Measurements from ENCODE around the gene HAP1.

The HAP1 gene

GRCh38 chr17:41734139-41734948 is at the start of gene HAP1 (continued):
- TF ChIP-seq, protein P1, sequence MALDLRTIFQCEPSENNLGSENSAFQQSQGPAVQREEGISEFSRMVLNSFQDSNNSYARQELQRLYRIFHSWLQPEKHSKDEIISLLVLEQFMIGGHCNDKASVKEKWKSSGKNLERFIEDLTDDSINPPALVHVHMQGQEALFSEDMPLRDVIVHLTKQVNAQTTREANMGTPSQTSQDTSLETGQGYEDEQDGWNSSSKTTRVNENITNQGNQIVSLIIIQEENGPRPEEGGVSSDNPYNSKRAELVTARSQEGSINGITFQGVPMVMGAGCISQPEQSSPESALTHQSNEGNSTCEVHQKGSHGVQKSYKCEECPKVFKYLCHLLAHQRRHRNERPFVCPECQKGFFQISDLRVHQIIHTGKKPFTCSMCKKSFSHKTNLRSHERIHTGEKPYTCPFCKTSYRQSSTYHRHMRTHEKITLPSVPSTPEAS (tag by site-specific recombination; IDR thresholded peaks at IDR 0.05): no peak
- TF ChIP-seq ZNF157 (tag by site-specific recombination; IDR thresholded peaks at IDR 0.05) (no peak), KLF16 (tag by site-specific recombination; IDR thresholded peaks at IDR 0.05) (peak; percentile 74), ZNF677 (tag by site-specific recombination; IDR thresholded peaks at IDR 0.05) (no peak), PRDM10 (tag by site-specific recombination; IDR thresholded peaks at IDR 0.05) (peak; percentile 100), ZNF2 (tag by site-specific recombination; IDR thresholded peaks at IDR 0.05) (peak; percentile 81), BCL11B (tag by site-specific recombination; IDR thresholded peaks at IDR 0.05; ENCODE audit: low read depth) (no peak), ZNF416 (tag by site-specific recombination; IDR thresholded peaks at IDR 0.05) (no peak), IKZF3 (tag by site-specific recombination; IDR thresholded peaks at IDR 0.05) (peak; percentile 18; the same call in 1 of the 2 replicates), ZNF18 (tag by site-specific recombination; IDR thresholded peaks at IDR 0.05) (no peak), ZFP37 (tag by site-specific recombination; IDR thresholded peaks at IDR 0.05) (peak; percentile 71), ZNF184 (tag by site-specific recombination; IDR thresholded peaks at IDR 0.05) (no peak), ZSCAN30 (tag by site-specific recombination; IDR thresholded peaks at IDR 0.05) (0 out of 2 replicates have a peak, but pooled peaks have one; percentile 9), ZNF394 (tag by site-specific recombination; IDR thresholded peaks at IDR 0.05; ENCODE audit: borderline replicate concordance) (peak; percentile 47), ZNF600 (tag by site-specific recombination; IDR thresholded peaks at IDR 0.05) (peak; percentile 65; the same call in 1 of the 2 replicates), ZFHX2 (tag by site-specific recombination; conservative IDR thresholded peaks at IDR 0.05) (no peak), SP3 (tag by site-specific recombination; IDR thresholded peaks at IDR 0.05) (peak; percentile 35), ZNF121 (tag by site-specific recombination; IDR thresholded peaks at IDR 0.05) (peak; percentile 92), ZBTB10 (tag by site-specific recombination; IDR thresholded peaks at IDR 0.05) (peak; percentile 25; the same call in 1 of the 2 replicates), ZNF791 (tag by site-specific recombination; IDR thresholded peaks at IDR 0.05) (no peak), ZNF335 (tag by site-specific recombination; conservative IDR thresholded peaks at IDR 0.05) (peak; percentile 85), PATZ1 (tag by site-specific recombination; IDR thresholded peaks at IDR 0.05) (peak; percentile 92), ZNF837 (tag by site-specific recombination; IDR thresholded peaks at IDR 0.05) (no peak)

All from HEK293 (cell line).